ENCODE measurements around the gene C5orf63. TPM values are rescaled to one million over a fixed set of nuclear protein-coding genes. Genes with fewer than 3 reads are reported as not detected.

Gene C5orf63
- total and polyA plus RNA-seq, 10 of the 15 experiments (the other 5 are each of a cell fraction or from before 2014, with no cell fraction given) = 8.7 to 54.3 (median 11.9) TPM

- TF ChIP-seq NFYA (IDR thresholded peaks at IDR 0.05; ENCODE audit: borderline replicate concordance, low read depth, low read length) (no peak), SRF (IDR thresholded peaks at IDR 0.05; ENCODE audit: low read depth in 2 of 2, low read length in 2 of 2) (no peak), MYB (IDR thresholded peaks at IDR 0.05; ENCODE audit: borderline replicate concordance, low read depth, low read length) (no peak), ZNF207 (IDR thresholded peaks at IDR 0.05; ENCODE audit: borderline replicate concordance) (no peak), RFX5 (IDR thresholded peaks at IDR 0.05; ENCODE audit: low read depth, low read length) (no peak), TARDBP (IDR thresholded peaks at IDR 0.05; ENCODE audit: borderline replicate concordance) (no peak), REST (IDR thresholded peaks at IDR 0.05; ENCODE audit: low read depth, low read length) (no peak), SPI1 (IDR thresholded peaks at IDR 0.05; ENCODE audit: borderline replicate concordance, insufficient read depth, low read depth, low read length) (no peak), RB1 (IDR thresholded peaks at IDR 0.05; ENCODE audit: borderline replicate concordance) (no peak), ZBTB40 (IDR thresholded peaks at IDR 0.05; ENCODE audit: borderline replicate concordance) (no peak)
Measured at GRCh38 chr5:127097278-127097677, 24.0 kb upstream of the C5orf63 start (continued).

Data from GM12878 (cell line).